ENCODE measurements around the gene CDH18.
"Not testable (repeated sequence)": the region's sequence is repeated elsewhere in the genome, so short reads cannot be mapped to it uniquely, and the experiment has no call there.

The CDH18 gene

GRCh38 chr5:19855931-19856330 is 132.1 kb downstream of the CDH18 start:
- ATAC-seq, result no peak

GRCh38 chr5:19855453-19855852 is 132.5 kb downstream of the CDH18 start:
- ATAC-seq, result no peak

GRCh38 chr5:19855031-19855430 is 133.0 kb downstream of the CDH18 start:
- no peak for ATAC-seq

- ATAC-seq, result no peak
These were observed 134.3 kb downstream of the CDH18 start for GRCh38 chr5:19853616-19854240.

DNA sequence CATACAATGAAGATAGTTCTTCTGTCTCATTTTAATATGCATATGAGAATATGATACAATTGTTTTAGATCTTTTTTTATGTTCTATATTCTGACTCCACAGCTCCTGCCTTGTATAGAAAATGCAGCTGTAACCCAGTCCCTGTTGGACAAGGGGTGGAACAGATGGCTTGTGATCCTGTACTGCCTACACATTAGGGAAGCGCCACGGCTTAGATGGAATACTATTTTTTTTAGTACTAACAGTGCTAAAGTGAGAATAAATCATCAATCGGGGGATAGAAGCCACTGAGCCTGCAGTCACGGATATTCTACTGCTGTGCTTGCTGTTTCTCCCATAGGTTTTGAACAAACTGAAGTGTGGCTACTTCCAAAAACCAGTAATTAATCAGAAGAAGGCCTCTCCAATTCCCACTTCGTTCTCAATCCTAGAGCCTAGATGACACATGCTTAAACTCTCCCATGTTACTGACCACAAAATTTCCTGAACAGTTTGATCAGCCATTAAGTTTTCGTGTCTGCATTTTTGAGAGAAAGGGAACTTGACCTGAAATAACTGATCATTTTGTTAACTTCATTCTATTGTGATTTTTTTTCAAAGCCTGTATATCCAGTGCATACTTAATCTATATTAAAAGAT is 150.3 kb downstream of the CDH18 start:
- ATAC-seq, result no peak

GRCh38 chr5:19835442-19835841 is 152.6 kb downstream of the CDH18 start:
- no peak for ATAC-seq

GRCh38 chr5:19812720-19813119 is 175.3 kb downstream of the CDH18 start:
- ATAC-seq, result not testable (repeated sequence)

DNA sequence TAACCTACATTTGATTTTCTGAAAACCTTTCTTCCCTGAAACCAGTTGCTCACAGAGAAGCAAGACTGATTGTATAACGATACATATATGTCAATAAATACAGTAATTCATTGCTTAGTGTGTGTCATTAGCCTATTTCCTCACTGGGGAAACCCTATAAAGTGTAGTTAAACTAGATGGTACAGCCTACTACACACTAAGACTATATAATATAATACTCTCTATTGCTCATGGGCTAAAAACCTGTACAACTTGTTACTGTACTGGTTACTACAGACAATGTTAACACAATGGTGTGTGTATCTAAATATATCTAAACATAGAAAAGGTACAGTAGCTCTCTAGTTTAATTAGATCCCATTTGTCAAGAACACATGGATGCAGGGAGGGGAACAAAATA is 181.2 kb downstream of the CDH18 start:
- no peak for ATAC-seq

GRCh38 chr5:19802686-19803085 is 185.3 kb downstream of the CDH18 start:
- ATAC-seq, result no peak

DNA sequence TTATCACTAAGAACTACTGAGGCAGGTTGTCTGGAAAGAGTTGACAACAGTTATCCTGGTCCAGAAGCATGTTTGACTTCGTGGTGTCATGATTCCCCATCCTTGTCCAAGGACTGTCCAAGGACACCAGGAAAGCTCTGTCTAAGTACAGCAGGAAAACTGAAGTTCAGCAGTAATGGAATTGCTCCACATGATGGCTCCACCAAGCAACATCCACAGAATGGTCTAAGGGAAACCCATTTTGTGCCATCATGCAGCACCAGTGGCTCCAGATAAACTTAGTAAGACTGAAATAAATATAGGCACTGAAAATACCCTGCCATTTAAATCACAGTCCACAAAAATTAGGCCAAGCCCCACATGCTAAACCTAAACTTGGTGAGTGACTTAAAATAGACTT is 192.8 kb downstream of the CDH18 start:
- ATAC-seq, result no peak

DNA sequence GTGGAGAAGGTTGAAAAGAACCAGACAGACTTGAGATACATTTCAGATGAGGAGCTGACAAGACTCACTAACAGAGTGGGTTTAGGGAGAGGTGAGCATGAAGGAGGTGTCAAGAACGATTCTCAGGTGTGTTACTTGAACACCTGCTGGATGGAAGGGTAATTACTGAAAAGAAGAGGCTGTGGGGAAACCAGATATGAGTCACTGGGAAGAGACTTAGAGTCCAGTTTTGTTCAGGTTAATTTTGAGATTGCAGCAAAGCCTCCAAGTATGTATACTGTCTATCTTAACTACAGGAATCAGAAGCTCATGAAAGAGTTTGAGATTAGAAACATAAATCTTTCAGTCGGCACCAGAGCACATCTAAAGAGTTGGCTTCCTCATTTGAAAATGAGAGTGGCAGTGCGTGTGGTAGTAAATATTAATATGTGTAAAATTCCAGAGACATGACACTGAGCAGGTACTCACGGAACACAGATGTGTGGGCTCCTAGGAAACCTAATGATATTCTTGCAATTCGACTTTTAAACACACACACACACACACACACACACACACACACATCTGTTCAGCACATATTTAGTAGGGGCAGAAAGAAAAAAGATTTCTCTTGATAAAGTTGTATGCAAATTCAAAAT is 197.1 kb downstream of the CDH18 start:
- ATAC-seq, result no peak

DNA sequence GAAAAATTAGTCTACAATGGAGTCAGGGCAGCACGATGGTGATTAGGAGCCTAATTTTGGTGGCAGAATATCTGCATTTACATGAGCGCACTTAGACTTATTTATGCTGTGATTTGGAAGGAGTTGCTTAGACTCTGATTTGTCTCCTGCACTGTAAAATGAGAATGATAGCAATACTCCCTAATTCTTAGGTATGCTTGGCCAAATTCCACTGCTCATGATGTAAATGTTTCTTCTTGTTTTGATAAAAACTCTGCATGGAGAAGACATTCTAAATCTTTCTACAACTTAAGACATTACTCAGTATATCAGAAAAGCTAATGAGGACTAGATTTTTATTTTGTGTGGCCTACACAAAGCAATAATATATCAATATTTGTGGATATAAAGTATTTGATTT is 205.4 kb downstream of the CDH18 start:
- ATAC-seq, result no peak

GRCh38 chr5:19777363-19777762 is 210.6 kb downstream of the CDH18 start:
- no peak for ATAC-seq

GRCh38 chr5:19776886-19777285 is 211.1 kb downstream of the CDH18 start:
- ATAC-seq, result not testable (repeated sequence)

GRCh38 chr5:19771174-19771835 is 216.7 kb downstream of the CDH18 start:
- ATAC-seq, result no peak

GRCh38 chr5:19770396-19770795 is 217.6 kb downstream of the CDH18 start:
- no peak for ATAC-seq

DNA sequence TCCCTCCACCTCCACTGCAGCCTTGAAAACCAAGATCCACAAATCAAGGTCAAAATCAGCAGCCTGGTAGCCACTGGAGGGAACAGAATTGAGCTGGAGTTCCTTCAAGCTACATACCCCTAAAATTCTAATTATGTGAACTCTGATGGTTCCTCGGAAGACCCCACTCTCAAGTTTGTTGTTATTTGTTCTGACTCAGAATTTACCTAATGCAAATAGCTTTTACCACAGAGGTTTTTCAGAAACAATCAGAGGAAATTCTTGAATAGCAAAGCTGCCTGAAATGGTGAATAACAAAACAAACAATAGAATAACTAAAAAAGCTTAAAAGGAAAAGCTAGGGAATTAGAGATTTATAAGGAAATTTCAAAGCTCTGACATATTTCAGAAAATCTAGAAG is 220.0 kb downstream of the CDH18 start:
- no peak for ATAC-seq

DNA sequence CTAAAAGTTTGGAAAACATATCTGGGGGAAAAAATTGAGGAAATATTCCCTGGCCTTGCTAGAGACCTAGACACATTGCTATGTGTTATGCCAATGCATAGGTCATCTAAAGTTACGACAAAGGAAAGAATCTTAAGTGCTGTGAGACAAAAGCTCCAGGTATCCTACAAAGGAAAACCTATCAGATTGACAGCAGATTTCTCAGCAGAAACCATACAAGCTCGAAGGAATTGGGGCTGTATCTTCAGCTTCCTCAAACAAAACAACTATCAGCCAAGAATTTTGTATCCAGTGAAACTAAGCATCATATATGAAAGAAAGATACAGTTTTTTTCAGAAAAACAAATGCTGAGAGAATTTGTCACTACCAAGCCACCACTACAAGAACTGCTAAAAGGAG is 234.4 kb downstream of the CDH18 start:
- no peak for ATAC-seq

DNA sequence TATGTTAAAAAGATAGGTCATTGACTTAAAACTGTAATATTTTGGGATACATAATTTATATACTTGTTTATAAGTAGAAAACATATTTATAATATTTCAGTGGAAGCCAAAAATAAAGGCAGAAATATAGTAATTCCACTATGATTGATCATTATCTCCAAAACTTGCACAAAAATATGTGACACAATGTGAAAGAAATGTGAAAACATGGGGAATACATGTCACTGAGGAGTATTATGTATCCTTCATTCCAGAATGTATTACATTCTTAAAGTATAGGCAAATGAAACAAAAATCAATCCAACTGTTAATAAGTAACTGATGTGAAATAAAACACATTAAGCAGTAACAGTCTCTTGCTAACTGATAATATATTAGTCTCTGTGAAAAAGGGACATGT is 236.7 kb downstream of the CDH18 start:
- ATAC-seq, result no peak

DNA sequence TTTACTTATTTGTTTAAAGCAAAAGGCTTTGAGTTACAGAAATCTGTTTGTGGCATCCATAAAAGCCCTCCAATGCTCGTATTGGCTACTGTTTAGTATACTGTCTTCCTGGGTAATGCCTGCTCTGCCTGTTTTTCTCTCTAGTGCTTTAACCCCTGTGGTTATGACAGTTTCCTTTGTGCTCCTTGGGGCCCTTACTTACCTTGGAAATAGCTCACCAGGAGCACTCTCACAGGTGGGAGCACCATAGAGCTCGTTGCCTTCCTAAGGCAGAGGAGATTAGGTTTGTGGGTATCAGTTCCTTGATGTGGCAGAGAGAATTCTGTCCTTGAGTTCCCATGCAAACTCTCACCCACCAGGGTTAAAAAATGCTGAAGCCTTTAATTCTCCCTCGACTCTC is 242.8 kb downstream of the CDH18 start:
- no peak for ATAC-seq

DNA sequence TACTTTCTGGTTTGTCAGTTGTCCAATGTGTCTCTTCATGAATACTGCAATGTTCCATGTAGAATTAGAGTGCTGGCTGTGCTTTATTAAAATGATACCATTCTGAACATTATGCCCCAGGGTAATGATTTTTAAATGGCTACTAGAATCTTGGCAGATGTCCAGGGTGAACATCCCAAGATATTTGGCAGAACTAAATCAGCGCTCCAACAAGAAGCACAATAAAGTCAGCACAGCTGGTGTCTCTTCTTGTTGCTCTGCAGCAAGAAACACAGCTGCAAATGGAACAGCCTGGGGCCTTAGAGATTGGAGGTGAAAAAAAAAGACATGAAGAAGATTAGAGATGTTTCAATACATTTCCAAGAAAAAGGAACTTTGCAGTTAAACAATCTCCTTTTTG is 248.3 kb downstream of the CDH18 start:
- no peak for ATAC-seq

DNA sequence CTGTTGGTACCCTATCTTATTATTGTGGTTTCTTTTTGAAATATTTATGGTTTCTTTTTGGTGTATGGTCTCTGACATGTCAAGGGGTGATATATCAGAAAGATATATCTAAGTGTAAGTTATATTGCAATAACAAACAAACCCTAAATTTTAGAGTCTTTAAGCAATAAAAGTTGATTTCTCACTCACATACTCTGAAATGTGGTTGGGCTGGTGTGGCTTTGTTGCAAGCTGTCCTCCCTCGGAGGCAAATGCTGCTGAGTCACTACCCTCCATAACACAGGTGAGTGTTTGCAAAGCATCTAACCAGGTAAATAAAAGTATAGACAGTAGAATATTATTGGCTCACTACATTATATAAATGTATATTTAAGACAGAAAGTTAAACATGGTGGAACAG is 253.2 kb downstream of the CDH18 start:
- ATAC-seq, result no peak

DNA sequence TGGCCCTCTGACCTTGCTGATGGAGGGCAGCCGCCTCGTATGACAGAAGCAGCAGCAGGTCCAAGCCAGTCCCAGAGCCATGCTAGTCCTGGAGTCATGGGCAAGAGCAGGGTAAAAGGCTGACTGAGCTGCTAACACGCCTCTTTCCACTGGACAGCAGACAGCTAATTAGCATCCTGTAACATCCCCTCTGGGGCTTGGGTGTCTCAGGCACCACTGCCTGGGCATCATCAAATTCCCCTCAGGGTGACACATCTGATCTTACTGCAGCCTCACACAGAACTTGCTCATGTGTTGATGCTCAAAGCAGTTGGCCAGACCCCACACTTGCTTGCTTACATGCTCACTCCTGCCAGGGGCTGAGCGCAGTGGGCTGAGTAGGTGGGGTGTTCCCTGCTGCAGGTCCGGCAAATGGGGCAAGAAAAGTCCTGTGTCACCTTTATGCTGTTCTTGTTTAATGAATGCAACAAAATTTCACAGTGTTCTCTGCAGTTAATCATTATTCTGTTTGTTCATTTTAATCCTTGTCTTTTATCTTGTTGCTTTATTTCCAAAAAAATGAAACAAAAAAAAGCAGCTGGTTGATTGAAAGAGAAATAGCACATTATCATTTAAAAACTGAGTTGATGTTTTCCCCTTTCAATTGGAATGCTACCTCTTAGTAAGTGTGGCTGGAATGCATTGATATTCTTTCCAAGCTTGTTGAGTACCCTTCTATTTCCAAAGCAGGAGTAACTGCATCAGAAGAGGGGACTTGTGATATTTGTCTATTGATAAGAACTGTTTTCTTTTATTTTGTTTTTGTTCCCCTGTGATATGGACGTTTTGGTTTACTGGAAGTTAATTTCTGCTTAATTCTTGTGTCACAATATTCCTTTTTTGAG is 254.1 kb downstream of the CDH18 start:
- ATAC-seq, result no peak
